PC-3 (cell line): ENCODE measurements around the gene FFAR4. TPM values are rescaled to one million over a fixed set of nuclear protein-coding genes. Genes with fewer than 3 reads are reported as not detected.

Experiments used
- ATAC-seq: fragments of 200-7000 bp; cut with Tn5 transposase; 2 replicates; pipeline ENCODE4 v1.9.1; 2020; ENCODE audit warnings: mild to moderate bottlenecking, moderate library complexity
- BruUV-seq: library from RNA; stranded (reverse); fragments of 400-500 nt; replicated peaks from 2 replicates; lab custom pipeline; 2021; lab: Mats Ljungman, UMichigan
- CTCF ChIA-PET: fragments of 300-600 bp; sonication (Branson Sonifier 250); formaldehyde crosslinking; loops from one replicate; lab custom pipeline; 2022; ENCODE audit warnings: antibody characterized with exemption; lab: Charles Lee
- POLR2A ChIA-PET: fragments of 300-600 bp; sonication (Branson Sonifier 250); formaldehyde crosslinking; loops from one replicate; lab custom pipeline; 2022; ENCODE audit warnings: antibody characterized with exemption; ENCODE audit not compliant: unreplicated experiment; lab: Charles Lee
- DNase-seq: peaks from one replicate; pipeline ENCODE4 v3.0.0-alpha.2; 2015
- H2AFZ ChIP-seq: fragments of 300-600 bp; sonication (generic); 2 replicates; pipeline ENCODE4 v1.6.0; 2016; ENCODE audit warnings: antibody characterized with exemption, low read length
- H3F3A ChIP-seq: fragments of 300-600 bp; sonication (generic); one replicate; pipeline ENCODE4 v1.6.0; 2017; ENCODE audit warnings: antibody characterized with exemption, low read length, control low read depth, mild to moderate bottlenecking; ENCODE audit not compliant: unreplicated experiment
- H3K27ac ChIP-seq: fragments of 300-600 bp; sonication (generic); 2 replicates; pipeline ENCODE4 v1.5.1; 2016; ENCODE audit warnings: mild to moderate bottlenecking, low read length
- H3K27me3 ChIP-seq: fragments of 300-600 bp; sonication (generic); 2 replicates; pipeline ENCODE4 v1.6.1; 2016; ENCODE audit warnings: low read length, mixed read lengths
- H3K36me3 ChIP-seq: fragments of 300-600 bp; sonication (generic); 2 replicates; pipeline ENCODE4 v1.6.1; 2016; ENCODE audit warnings: low read depth, mixed run types, low read length, mixed read lengths
- H3K4me1 ChIP-seq: fragments of 300-600 bp; sonication (generic); 2 replicates; pipeline ENCODE4 v1.5.1; 2016; ENCODE audit warnings: low read length; ENCODE audit not compliant: insufficient read depth
- H3K4me2 ChIP-seq: fragments of 300-600 bp; sonication (generic); 2 replicates; pipeline ENCODE4 v1.6.0; 2016; ENCODE audit warnings: low read length
- H3K4me3 ChIP-seq: fragments of 300-600 bp; sonication (generic); 2 replicates; pipeline ENCODE4 v1.5.1; 2016; ENCODE audit warnings: mild to moderate bottlenecking, low read length, mixed read lengths
- H3K79me2 ChIP-seq: fragments of 300-600 bp; sonication (generic); 2 replicates; pipeline ENCODE4 v1.6.1; 2017; ENCODE audit warnings: low read length, mixed read lengths
- H3K9ac ChIP-seq: fragments of 300-600 bp; sonication (generic); 2 replicates; pipeline ENCODE4 v1.6.0; 2016; ENCODE audit warnings: mild to moderate bottlenecking, low read length
- H3K9me2 ChIP-seq: fragments of 300-600 bp; sonication (generic); replicated peaks from 2 replicates; pipeline ENCODE4 v1.6.1; 2016; ENCODE audit warnings: mixed run types, low read length, mixed read lengths
- H3K9me3 ChIP-seq: fragments of 300-600 bp; sonication (generic); 2 replicates; pipeline ENCODE4 v1.6.1; 2016; ENCODE audit warnings: low read length, mixed read lengths
- H4K20me1 ChIP-seq: fragments of 300-600 bp; sonication (generic); 2 replicates; pipeline ENCODE4 v1.6.1; 2016; ENCODE audit warnings: low read length, mixed read lengths
- CTCF ChIP-seq: fragments of 300-600 bp; sonication (generic); conservative IDR thresholded peaks from 2 replicates; pipeline ENCODE4 v1.5.1; 2017; ENCODE audit warnings: antibody characterized with exemption, low read depth, mild to moderate bottlenecking, low read length
- EZH2 ChIP-seq: fragments of 300-600 bp; sonication (generic); IDR thresholded peaks from one replicate; pipeline ENCODE4 v1.6.1; 2017; ENCODE audit warnings: antibody characterized with exemption, mild to moderate bottlenecking, low read length; ENCODE audit not compliant: unreplicated experiment
- EZH2phosphoT487 ChIP-seq: fragments of 300-600 bp; sonication (generic); IDR thresholded peaks from 2 replicates; pipeline ENCODE4 v1.6.1; 2018; ENCODE audit warnings: mild to moderate bottlenecking, antibody characterized with exemption, low read length, borderline replicate concordance
- intact Hi-C: fragments of 100-400 bp; cut with micrococcal nuclease; formaldehyde crosslinking; loops from 2 replicates; pipeline ENCODE4 v1.9.0; 2023
- total RNA-seq: library from RNA; depleted of rRNA; stranded (reverse); fragments of >200 nt; gene quantifications from 2 replicates; pipeline ENCODE4 v1.2.3, GENCODE V29; 2014

FFAR4 gene
- total RNA-seq, 1 experiment from 2014 or later, result 1.5 TPM

- Histone ChIP-seq H3F3A (peaks cover 12% of the 10 kb centered on the region), H3K27ac (peak overlapping the region; percentile 64), H2AFZ (peak overlapping the region; percentile 63; the same call in 1 of the 2 replicates)
Observed at GRCh38 chr10:93579089-93579488, 12.6 kb downstream of the FFAR4 start.

GRCh38 chr10:93579985-93580711 is 13.7 kb downstream of the FFAR4 start:
- no TSS peak for BruUV-seq
- CTCF ChIA-PET, result no interaction called here

More at GRCh38 chr10:93579089-93579488, 12.6 kb downstream of the FFAR4 start:
- TF ChIP-seq EZH2, result no peak
- TF ChIP-seq CTCF, result no peak
- TF ChIP-seq EZH2phosphoT487, result no peak
- Histone ChIP-seq H3K9me2 (no peaks in the 10 kb centered on the region), H3K27me3 (no peaks in the 10 kb centered on the region), H3K4me3 (peak overlapping the region; percentile 31; the same call in 1 of the 2 replicates), H3K4me1 (peaks cover 27% of the 10 kb centered on the region), H3K36me3 (0 out of 2 replicates have a peak, but pooled peaks cover 2% of the 10 kb centered on the region), H3K79me2 (no peaks in the 10 kb centered on the region), H3K9me3 (0 out of 2 replicates have a peak, but pooled peaks cover 7% of the 10 kb centered on the region), H3K4me2 (peak overlapping the region; percentile 61; the same call in 1 of the 2 replicates), H4K20me1 (no peaks in the 10 kb centered on the region), H3K9ac (peak overlapping the region; percentile 40)
- intact Hi-C loops, result loop anchor here (2.0 kb wide), 1 partner anchor 74 kb away; no protein-coding TSS in a partner anchor
- ATAC-seq (peak; percentile 87), DNase-seq (peak; percentile 92)
- ChIA-PET POLR2A (no interaction called here), CTCF (no interaction called here)
- BruUV-seq, result no TSS peak

More at GRCh38 chr10:93579985-93580711, 13.7 kb downstream of the FFAR4 start:
- H4K20me1 ChIP-seq, result no peaks in the 10 kb centered on the region
- POLR2A ChIA-PET, result no interaction called here
- no peak overlapping the region for H3K27ac ChIP-seq
- no peaks in the 10 kb centered on the region for H3K27me3 ChIP-seq
- intact Hi-C loops, result loop anchor here (2.0 kb wide), 1 partner anchor 73 kb away; no protein-coding TSS in a partner anchor
- 0 out of 2 replicates have a peak, but pooled peaks cover 2% of the 10 kb centered on the region for H3K36me3 ChIP-seq
- no peak for ATAC-seq
- peaks cover 12% of the 10 kb centered on the region for H3F3A ChIP-seq
- peaks cover 27% of the 10 kb centered on the region for H3K4me1 ChIP-seq
- no peak overlapping the region for H2AFZ ChIP-seq
- 0 out of 2 replicates have a peak, but pooled peaks cover 7% of the 10 kb centered on the region for H3K9me3 ChIP-seq
- DNase-seq, result no peak
- H3K79me2 ChIP-seq, result no peaks in the 10 kb centered on the region
- no peaks in the 10 kb centered on the region for H3K9me2 ChIP-seq
- no peak overlapping the region for H3K9ac ChIP-seq
- no peak overlapping the region for H3K4me2 ChIP-seq
- TF ChIP-seq CTCF, result no peak
- TF ChIP-seq EZH2phosphoT487, result no peak
- no peak overlapping the region for H3K4me3 ChIP-seq
